Nephron (organoid): Measurements from ENCODE around the gene MYZAP.

Source experiments
- H3K27ac Mint-ChIP-seq, 3 experiments: 2 replicates each; pipeline ENCODE4 v1.8.0; 2020; ENCODE audit warnings: mixed read lengths in 3 of 3, mild to moderate bottlenecking in 2 of 3, moderate library complexity in 1 of 3
- H3K27me3 Mint-ChIP-seq: 2 replicates; pipeline ENCODE4 v1.8.0; 2021; ENCODE audit warnings: low read depth, mild to moderate bottlenecking, moderate library complexity, mixed read lengths
- H3K36me3 Mint-ChIP-seq: 2 replicates; pipeline ENCODE4 v1.8.0; 2020; ENCODE audit warnings: low read depth, mixed read lengths
- H3K4me1 Mint-ChIP-seq: 2 replicates; pipeline ENCODE4 v1.8.0; 2020; ENCODE audit warnings: mixed read lengths
- H3K4me3 Mint-ChIP-seq, 3 experiments: 2 replicates each; pipeline ENCODE4 v1.8.0; 2020; ENCODE audit warnings: mild to moderate bottlenecking in 3 of 3, mixed read lengths in 3 of 3, moderate library complexity in 2 of 3
- H3K9me3 Mint-ChIP-seq: 2 replicates; pipeline ENCODE4 v1.8.0; 2020; ENCODE audit warnings: mixed read lengths
- CTCF ChIP-seq, 3 experiments: fragments of 200-600 bp; sonication (generic); IDR thresholded peaks; one replicate each; pipeline ENCODE4 v1.5.0; 2021; ENCODE audit warnings: antibody characterized with exemption in 3 of 3; ENCODE audit not compliant: unreplicated experiment in 3 of 3

Gene MYZAP

GRCh38 chr15:57635300-57635909 is 43.7 kb downstream of the MYZAP start:
- H3K27me3 Mint-ChIP-seq: no peaks in the 10 kb centered on the region
- no peaks in the 10 kb centered on the region for H3K4me1 Mint-ChIP-seq
- H3K9me3 Mint-ChIP-seq: no peaks in the 10 kb centered on the region
- peaks cover 4% of the 10 kb centered on the region for H3K36me3 Mint-ChIP-seq
- H3K27ac Mint-ChIP-seq: no peak overlapping the region
- no peak overlapping the region for H3K4me3 Mint-ChIP-seq
- no peak for TF ChIP-seq CTCF (IDR thresholded peaks at IDR 0.05; ENCODE audit: unreplicated experiment in 3 of 3)

- no peak overlapping the region for H3K4me3 Mint-ChIP-seq
- no peaks in the 10 kb centered on the region for H3K9me3 Mint-ChIP-seq
- TF ChIP-seq CTCF (IDR thresholded peaks at IDR 0.05; ENCODE audit: unreplicated experiment in 3 of 3): no peak
- H3K36me3 Mint-ChIP-seq: peaks cover 4% of the 10 kb centered on the region
- no peaks in the 10 kb centered on the region for H3K27me3 Mint-ChIP-seq
- no peak overlapping the region for H3K27ac Mint-ChIP-seq
- H3K4me1 Mint-ChIP-seq: peaks cover 6% of the 10 kb centered on the region
Observed at GRCh38 chr15:57637846-57638245, 46.1 kb downstream of the MYZAP start.

- TF ChIP-seq CTCF (IDR thresholded peaks at IDR 0.05; ENCODE audit: unreplicated experiment in 3 of 3): no peak
- peaks cover 4% of the 10 kb centered on the region for H3K36me3 Mint-ChIP-seq
- no peaks in the 10 kb centered on the region for H3K9me3 Mint-ChIP-seq
- no peak overlapping the region for H3K4me3 Mint-ChIP-seq
- no peaks in the 10 kb centered on the region for H3K27me3 Mint-ChIP-seq
- peaks cover 6% of the 10 kb centered on the region for H3K4me1 Mint-ChIP-seq
- H3K27ac Mint-ChIP-seq: no peak overlapping the region
Observed at GRCh38 chr15:57639306-57639705, 47.6 kb downstream of the MYZAP start.

- H3K4me3 Mint-ChIP-seq: no peak overlapping the region
- H3K36me3 Mint-ChIP-seq: peaks cover 4% of the 10 kb centered on the region
- no peaks in the 10 kb centered on the region for H3K9me3 Mint-ChIP-seq
- peaks cover 10% of the 10 kb centered on the region for H3K4me1 Mint-ChIP-seq
- H3K27ac Mint-ChIP-seq: peak overlapping the region; percentile 37 to 61 (median 54)
- H3K27me3 Mint-ChIP-seq: no peaks in the 10 kb centered on the region
- peak; percentile 46 to 58 (median 57) for TF ChIP-seq CTCF (IDR thresholded peaks at IDR 0.05; ENCODE audit: unreplicated experiment in 3 of 3)
Observed at GRCh38 chr15:57640930-57641682, 49.4 kb downstream of the MYZAP start.

- no peaks in the 10 kb centered on the region for H3K27me3 Mint-ChIP-seq
- H3K4me1 Mint-ChIP-seq: peaks cover 26% of the 10 kb centered on the region
- TF ChIP-seq CTCF (IDR thresholded peaks at IDR 0.05; ENCODE audit: unreplicated experiment in 3 of 3): no peak
- H3K27ac Mint-ChIP-seq: no peak overlapping the region
- peaks cover 4% of the 10 kb centered on the region for H3K36me3 Mint-ChIP-seq
- H3K9me3 Mint-ChIP-seq: no peaks in the 10 kb centered on the region
- H3K4me3 Mint-ChIP-seq: no peak overlapping the region
Observed at GRCh38 chr15:57643826-57644225, 52.1 kb downstream of the MYZAP start.

GRCh38 chr15:57646087-57646486 is 54.4 kb downstream of the MYZAP start:
- Mint-ChIP-seq H3K4me3 (peak overlapping the region in 1 of 3 experiments; percentile 23), H3K36me3 (no peaks in the 10 kb centered on the region), H3K27me3 (no peaks in the 10 kb centered on the region), H3K27ac (peak overlapping the region; percentile 29 to 52 (median 46)), H3K4me1 (peaks cover 26% of the 10 kb centered on the region), H3K9me3 (no peaks in the 10 kb centered on the region)
- no peak for TF ChIP-seq CTCF (IDR thresholded peaks at IDR 0.05; ENCODE audit: unreplicated experiment in 3 of 3)
